NCI-H2227 (cell line): ENCODE data around the gene CSNK1E.

Source experiments
- DNase-seq: peaks from one replicate; lab custom pipeline; 2025; ENCODE audit not compliant: unreplicated experiment; lab: John Stamatoyannopoulos, UW

The CSNK1E gene

GRCh38 chr22:38282397-38282796, 34.8 kb downstream of the CSNK1E start:
- DNase-seq, result no peak

- no peak for DNase-seq
Measured at GRCh38 chr22:38276166-38276565, 41.1 kb downstream of the CSNK1E start.

- DNase-seq, result no peak
Measured at GRCh38 chr22:38273135-38273826, 44.0 kb downstream of the CSNK1E start.

DNA sequence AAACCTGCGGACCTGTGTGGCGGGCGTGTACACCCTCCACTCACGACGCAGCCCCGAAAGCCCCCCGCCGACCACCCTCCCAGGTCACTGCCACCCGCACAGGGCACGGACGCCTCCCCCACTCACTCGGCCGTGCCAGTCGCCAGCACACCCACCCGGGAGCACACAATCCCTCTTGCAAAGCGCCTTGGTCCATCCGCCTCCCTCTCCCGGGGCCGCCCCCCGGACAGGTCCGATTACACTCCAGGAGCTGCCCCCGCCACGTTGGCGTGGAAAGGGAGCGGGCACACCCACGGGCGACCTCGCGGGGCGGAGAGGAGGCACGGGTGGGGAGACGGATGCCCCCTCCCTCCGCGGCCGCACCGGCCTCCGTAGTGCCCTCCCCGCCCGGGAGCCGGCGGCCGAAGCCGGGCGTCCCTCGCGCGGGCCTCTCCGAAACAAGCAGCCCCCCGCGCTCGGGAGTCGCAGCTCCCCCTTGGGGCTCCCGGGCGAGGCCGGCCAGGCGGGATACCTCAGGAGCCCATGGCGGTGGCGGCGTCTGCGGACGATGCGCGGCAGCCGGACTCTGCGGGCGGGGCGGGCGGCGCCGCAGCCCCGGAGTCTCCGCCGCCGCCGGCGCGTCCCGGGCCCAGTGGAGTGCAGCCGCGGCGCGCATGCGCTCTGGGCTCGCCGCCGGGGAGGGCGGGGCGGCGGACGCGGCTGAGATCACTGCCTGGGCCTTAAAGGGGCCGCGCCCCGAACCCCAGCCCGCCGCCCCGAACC, 44.7 kb downstream of the CSNK1E start, which contains the start of gene TMEM184B:
TSS of gene TMEM184B (minus strand) at position 638 of the 762 bp plus-strand sequence. CDS start 25,049 bp downstream, outside the sequence.
- DNase-seq, result peak; percentile 81

DNA sequence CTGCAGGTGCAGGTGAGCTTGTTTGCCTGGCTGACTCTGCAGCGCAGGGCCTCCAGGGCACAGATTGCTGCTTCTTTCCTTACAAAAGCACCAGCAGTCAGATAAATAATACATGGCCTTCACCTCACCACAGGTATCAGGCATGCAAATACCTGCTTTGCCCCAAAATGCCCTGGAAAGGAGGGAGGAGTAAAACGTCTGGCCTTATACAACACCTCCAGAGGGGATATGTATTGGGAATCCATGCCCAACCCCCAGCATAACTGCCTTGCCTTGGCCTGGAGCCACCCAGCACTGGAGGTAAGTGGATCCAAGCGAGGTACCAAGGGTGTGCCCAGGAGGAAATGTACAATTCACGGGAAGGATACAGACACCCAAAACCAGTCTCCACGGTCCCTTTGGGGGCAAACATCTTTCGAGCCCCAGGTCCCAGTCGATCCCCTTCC, 45.3 kb downstream of the CSNK1E start:
- peak; percentile 22 for DNase-seq

GRCh38 chr22:38271101-38271500, 46.1 kb downstream of the CSNK1E start:
- DNase-seq, result no peak

GRCh38 chr22:38270091-38270992, 46.9 kb downstream of the CSNK1E start:
- DNase-seq, result no peak

GRCh38 chr22:38269466-38269865, 47.8 kb downstream of the CSNK1E start:
- DNase-seq, result no peak

DNA sequence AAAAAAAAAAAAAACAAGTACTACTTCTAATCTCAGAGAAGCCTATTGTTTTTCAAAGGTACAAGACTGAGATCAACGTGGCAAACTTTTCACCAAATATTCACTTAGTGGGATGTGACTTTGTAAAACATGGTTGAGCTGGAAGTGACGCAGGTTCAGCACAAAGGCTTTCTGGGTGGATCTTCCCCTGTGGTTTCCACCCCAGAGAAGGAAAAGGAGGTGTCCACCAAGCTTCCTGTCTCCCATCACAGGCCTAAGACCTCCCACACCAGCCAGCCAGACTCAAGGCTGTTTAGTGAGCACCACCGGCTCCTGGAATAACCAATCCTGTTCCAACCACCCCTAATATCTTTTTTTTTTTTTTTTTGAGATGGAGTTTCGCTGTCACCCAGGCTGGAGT, 50.1 kb downstream of the CSNK1E start:
- no peak for DNase-seq

DNA sequence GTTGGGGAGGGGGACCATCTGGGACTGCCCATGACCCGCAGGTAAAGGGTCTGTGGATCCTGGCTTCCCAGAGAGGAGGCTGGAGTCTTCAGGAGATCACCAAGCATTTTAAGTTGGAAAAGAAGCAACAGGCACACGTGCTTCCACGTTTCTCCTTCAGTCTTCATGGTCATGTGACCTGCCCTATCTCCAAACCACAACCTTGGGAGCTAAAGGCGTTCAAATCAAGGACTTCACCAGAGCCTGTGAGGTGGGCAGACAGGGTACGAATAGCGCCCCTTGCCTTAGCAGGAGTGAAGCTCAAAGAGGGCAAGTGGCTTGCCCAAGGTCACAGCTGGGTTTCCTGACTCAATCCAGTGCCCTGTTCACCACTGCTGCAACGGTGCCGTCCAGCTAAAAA, 51.1 kb downstream of the CSNK1E start:
- DNase-seq, result no peak

DNA sequence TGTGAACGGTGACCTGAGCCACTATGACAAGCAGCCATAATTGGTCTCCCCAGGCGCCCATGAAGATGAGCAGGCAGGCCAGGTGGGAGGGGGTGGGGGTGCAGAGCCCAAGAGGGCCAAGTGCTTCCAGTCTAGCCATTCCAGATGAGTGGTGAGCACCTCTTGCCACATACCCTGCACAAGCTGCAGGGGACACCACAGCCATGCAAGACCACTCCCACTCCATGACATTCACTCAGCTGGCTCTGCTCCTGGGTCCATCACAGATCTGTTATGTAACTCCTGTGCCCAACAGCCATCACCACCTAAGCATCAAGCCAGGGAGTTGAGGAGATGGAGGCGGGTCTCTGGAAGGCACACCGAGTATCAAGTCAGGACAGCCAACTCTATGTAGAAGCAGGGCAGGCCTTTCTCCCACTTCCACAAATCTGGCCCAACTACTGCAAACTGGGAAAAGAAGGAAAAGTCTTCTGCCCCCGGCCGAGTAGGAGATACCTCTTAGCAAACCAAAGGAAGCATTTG, 52.9 kb downstream of the CSNK1E start:
- no peak for DNase-seq

- no peak for DNase-seq
Measured at GRCh38 chr22:38262051-38262795, 55.0 kb downstream of the CSNK1E start.

DNA sequence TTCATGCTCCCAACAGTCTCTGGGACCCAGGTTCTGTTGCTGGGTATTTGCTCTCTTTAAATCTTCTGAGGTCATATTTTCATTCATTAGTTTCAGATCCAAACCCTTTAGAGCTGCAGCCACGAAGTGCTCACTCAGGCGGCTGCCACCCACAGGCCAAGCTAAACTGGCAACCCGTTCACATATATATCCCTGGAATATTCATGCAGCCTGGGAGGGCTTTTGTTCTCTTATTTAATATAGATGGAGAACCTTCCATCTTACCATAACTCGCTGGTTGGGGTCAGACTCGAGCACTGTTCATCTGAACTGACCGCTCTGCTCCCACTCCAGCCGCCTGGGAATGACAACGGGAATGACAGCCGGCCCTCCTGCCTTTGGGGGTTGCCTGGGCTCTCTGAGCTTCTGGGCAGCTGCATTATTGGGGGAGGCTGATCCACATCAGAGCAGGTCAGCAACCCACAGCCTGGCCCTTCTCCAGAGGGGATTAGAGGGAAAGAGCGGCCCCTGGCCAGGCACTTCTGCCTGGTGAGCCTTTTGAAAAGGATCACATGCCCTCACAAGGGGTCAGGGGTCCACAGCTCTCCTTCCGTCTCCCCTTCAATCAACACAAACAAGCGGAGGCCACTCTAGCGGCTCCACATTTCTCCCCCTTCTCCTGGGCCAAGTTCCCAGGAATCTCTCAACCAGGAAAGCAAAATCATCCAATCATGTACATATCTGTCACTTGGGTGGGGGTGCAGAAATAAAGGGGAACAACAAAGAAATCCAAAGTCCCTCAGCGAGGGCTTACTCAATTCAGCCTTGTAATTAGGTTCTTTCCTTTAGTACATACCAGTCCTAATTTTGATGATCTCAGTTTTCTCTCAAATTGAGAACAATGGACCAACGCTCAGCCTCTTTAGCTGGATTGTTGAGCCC, 56.2 kb downstream of the CSNK1E start:
- DNase-seq, result peak; percentile 12

- no peak for DNase-seq
Measured at GRCh38 chr22:38259370-38259769, 57.9 kb downstream of the CSNK1E start.

- no peak for DNase-seq
Measured at GRCh38 chr22:38258895-38259294, 58.3 kb downstream of the CSNK1E start.

GRCh38 chr22:38257650-38258250, 59.5 kb downstream of the CSNK1E start:
- DNase-seq, result peak; percentile 10

- DNase-seq, result no peak
Measured at GRCh38 chr22:38257181-38257580, 60.1 kb downstream of the CSNK1E start.

GRCh38 chr22:38255697-38256096, 61.5 kb downstream of the CSNK1E start:
- no peak for DNase-seq

DNA sequence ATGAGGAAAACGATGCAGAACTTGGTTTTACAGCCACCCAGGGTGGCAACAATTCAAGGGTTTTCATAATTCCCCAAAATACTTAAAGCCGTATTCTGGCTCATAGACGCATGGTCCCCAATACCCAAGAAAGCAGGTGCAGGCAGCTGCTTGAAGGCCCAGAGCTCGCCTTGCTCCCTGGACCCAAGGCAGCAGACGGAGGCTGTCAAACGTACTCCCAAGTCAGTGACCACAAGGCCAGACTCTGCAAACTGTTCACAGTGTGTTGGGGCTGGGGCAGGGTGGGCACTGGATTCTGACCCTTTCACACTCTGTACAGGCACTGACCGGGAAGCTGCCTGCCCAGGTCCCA, 65.9 kb downstream of the CSNK1E start:
- no peak for DNase-seq
